ENCODE data around the gene PRKCSH. TPM values are rescaled to one million over a fixed set of nuclear protein-coding genes. Genes with fewer than 3 reads are reported as not detected.
A peak's percentile ranks its signal among the peaks of the same experiment; 100 is the strongest.

PRKCSH gene
- total RNA-seq, 1 experiment from 2014 or later = 410 TPM

DNA sequence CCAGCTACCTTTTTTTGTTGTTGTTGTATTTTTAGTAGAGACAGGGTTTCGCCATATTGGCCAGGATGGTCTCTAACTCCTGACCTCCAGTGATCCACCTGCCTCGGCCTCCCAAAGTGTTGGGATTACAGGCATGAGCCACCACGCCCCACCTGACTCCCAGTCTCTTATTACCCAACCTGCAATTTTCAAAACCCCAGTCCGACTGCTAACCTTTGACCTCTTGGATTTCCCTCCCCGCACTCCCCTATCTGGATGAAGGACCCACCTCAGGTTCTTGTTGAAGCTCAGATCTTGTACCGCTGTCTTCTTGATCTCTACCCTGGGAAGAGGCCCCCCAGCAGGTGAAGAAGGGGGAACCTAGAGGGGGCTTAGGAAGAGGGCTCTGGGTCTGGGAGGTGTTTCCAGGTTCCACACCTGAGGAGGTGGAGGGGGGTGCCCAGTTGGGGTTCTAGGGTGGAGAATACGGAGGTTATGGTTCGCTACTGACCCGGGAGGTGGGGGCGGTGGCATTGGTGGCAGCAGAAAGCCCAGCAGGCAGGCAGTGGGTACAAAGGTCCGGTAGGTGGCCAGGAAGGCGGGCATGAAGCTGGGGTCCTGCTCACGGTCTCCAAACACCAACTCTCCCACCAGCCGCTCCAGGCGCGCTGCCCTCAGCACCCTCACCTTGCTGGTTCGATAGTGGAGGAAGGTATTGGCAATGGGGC, 18.9 kb upstream of the PRKCSH start:
- Histone ChIP-seq H2AFZ (no peak overlapping the region), H4K20me1 (ENCODE audit: insufficient read depth) (no peaks in the 10 kb centered on the region), H3K27ac (no peak overlapping the region), H3K4me1 (replicated peaks; ENCODE audit: insufficient read depth) (peaks cover 12% of the 10 kb centered on the region; the same call in 1 of the 2 replicates), H3K27me3 (ENCODE audit: insufficient read depth, low read depth) (no peaks in the 10 kb centered on the region), H3F3A (ENCODE audit: insufficient read depth, low read depth) (peaks cover 48% of the 10 kb centered on the region), H3K9me3 (ENCODE audit: insufficient read depth, low read depth) (no peaks in the 10 kb centered on the region), H3K36me3 (ENCODE audit: low read depth) (peaks cover 15% of the 10 kb centered on the region), H3K9me2 (ENCODE audit: insufficient read depth) (no peaks in the 10 kb centered on the region), H3K4me3 (no peak overlapping the region), H3K4me2 (no peak overlapping the region), H3K79me2 (ENCODE audit: low read depth) (peaks cover 16% of the 10 kb centered on the region)
- DNase-seq = no peak
- ChIA-PET CTCF (interaction anchor here (0.6 kb wide), 1 partner anchor 15 kb away, joined by 8 read pairs; no protein-coding TSS in a partner anchor), POLR2A (ENCODE audit: unreplicated experiment) (no interaction called here)
- TF ChIP-seq EZH2 (IDR thresholded peaks at IDR 0.05; ENCODE audit: low read depth) = no peak
- TF ChIP-seq, protein P1, sequence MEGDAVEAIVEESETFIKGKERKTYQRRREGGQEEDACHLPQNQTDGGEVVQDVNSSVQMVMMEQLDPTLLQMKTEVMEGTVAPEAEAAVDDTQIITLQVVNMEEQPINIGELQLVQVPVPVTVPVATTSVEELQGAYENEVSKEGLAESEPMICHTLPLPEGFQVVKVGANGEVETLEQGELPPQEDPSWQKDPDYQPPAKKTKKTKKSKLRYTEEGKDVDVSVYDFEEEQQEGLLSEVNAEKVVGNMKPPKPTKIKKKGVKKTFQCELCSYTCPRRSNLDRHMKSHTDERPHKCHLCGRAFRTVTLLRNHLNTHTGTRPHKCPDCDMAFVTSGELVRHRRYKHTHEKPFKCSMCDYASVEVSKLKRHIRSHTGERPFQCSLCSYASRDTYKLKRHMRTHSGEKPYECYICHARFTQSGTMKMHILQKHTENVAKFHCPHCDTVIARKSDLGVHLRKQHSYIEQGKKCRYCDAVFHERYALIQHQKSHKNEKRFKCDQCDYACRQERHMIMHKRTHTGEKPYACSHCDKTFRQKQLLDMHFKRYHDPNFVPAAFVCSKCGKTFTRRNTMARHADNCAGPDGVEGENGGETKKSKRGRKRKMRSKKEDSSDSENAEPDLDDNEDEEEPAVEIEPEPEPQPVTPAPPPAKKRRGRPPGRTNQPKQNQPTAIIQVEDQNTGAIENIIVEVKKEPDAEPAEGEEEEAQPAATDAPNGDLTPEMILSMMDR (conservative IDR thresholded peaks at IDR 0.05) = no peak
- intact Hi-C loops (cut with micrococcal nuclease; ENCODE audit: unreplicated experiment) = no loop called here
- BruUV-seq (replicated peaks) = no TSS peak

DNA sequence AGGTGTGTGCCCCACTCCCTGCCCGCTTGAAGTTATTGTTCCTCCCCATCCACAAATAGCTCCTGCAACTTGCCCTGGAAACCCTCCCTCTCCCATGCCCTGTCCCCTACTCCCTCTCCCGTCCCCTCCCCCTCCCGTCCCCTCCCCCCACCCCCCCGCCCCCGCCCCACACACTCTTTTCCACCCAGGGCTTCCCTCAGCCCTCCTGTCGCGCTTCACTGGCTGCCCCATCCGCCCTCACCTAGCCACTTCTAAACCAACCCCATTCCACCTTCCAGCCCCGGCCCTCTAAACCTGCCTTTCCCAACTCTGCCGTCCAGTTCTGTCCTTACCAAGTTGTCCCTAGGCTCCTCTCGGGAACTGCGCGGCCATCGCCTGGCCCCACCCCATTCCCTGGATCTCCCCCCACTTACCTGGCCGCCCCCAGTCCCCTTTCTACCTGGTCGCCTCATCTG, 17.3 kb upstream of the PRKCSH start:
- Histone ChIP-seq H3K27ac (peak overlapping the region; percentile 53), H3K9me3 (ENCODE audit: insufficient read depth, low read depth) (no peaks in the 10 kb centered on the region), H3F3A (ENCODE audit: insufficient read depth, low read depth) (peaks cover 58% of the 10 kb centered on the region), H3K4me1 (replicated peaks; ENCODE audit: insufficient read depth) (peaks cover 21% of the 10 kb centered on the region), H4K20me1 (ENCODE audit: insufficient read depth) (no peaks in the 10 kb centered on the region), H3K4me2 (peak overlapping the region; percentile 75), H3K79me2 (ENCODE audit: low read depth) (peaks cover 16% of the 10 kb centered on the region), H3K27me3 (ENCODE audit: insufficient read depth, low read depth) (no peaks in the 10 kb centered on the region), H2AFZ (peak overlapping the region; percentile 91), H3K9me2 (ENCODE audit: insufficient read depth) (no peaks in the 10 kb centered on the region), H3K4me3 (peak overlapping the region; percentile 96), H3K36me3 (ENCODE audit: low read depth) (peaks cover 15% of the 10 kb centered on the region)
- intact Hi-C loops (cut with micrococcal nuclease; ENCODE audit: unreplicated experiment) = no loop called here
- POLR2A ChIA-PET (ENCODE audit: unreplicated experiment) = interaction anchor here (0.5 to 0.8 kb wide), 5 partner anchors 12 to 276 kb away, joined by 3 to 8 read pairs (median 6); partner anchors contain the start of gene ECSIT
- CTCF ChIA-PET = interaction anchor here (0.6 kb wide), 2 partner anchors 34 to 107 kb away, joined by 4 to 5 read pairs; partner anchors contain the start of gene EPOR
- no peak for TF ChIP-seq EZH2 (IDR thresholded peaks at IDR 0.05; ENCODE audit: low read depth)
- TF ChIP-seq, protein P1 (conservative IDR thresholded peaks at IDR 0.05) = no peak
- no TSS peak for BruUV-seq (replicated peaks)
- DNase-seq = no peak

DNA sequence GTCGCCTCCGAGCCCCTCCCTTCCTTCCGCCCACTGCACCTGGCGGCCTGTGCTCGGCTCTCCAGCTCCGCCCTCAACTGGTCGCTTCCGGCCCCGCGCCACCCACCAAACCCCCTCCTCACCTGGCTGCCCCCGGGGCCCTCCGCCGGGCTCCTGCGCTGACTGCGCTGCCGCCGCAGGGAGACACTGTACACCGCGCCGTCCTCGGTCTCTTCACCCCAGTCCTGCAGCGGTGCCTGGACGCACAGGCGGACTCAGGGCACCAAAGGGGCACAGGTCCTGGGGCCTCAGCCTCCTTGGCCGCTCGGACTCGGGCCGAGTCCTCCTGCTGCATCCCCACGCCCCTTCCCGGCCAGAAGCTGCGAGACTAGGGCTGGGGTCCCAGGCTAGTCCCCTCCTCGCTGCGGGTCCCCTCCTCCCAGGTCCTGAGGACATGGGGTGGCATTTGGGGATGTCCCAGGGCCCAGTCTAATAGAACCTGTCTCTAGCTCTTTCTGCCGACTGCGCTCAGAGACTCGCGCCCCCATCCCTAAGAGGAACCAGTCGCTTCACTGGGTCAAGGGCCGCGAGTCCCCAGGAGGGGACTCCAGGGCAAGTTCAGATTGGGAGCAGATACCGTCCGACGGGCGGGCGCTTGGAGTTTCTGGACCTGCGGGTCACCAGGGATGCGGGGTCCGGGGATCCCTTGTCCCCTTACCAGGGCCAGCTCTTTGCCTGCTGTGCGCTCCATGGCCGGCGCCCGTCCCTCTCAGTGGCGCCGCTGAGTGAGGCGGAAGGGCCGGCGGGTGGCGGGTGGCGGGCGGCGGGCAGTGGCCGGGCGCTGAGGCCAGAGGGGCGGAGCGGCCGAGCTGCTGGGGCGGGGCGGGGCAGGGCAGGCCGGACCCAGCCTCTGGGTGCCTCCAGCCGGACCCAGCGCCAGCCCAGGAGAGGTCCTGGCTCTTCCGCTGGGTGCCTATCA, 16.6 kb upstream of the PRKCSH start, which contains the start of gene RGL3:
Gene RGL3, minus strand, starts transcription at position 766 of the 958 bp plus-strand sequence. Its CDS starts 36 bp downstream, at position 730.
- peak within 1 kb of the TSS; percentile 53 for H3K27ac ChIP-seq
- ChIA-PET CTCF (interaction anchor here (0.6 to 1.6 kb wide), 6 partner anchors 35 to 482 kb away, joined by 4 to 27 read pairs (median 6); partner anchors contain the start of gene EPOR), POLR2A (ENCODE audit: unreplicated experiment) (interaction anchor here (0.5 to 0.8 kb wide), 7 partner anchors 12 to 277 kb away, joined by 3 to 20 read pairs (median 6); partner anchors contain the start of gene ECSIT)
- H3K27me3 ChIP-seq (ENCODE audit: insufficient read depth, low read depth) = no peaks in the 10 kb centered on the region
- peak within 1 kb of the TSS; percentile 96 for H3K4me3 ChIP-seq
- peaks cover 16% of the 10 kb centered on the region for H3K79me2 ChIP-seq (ENCODE audit: low read depth)
- H4K20me1 ChIP-seq (ENCODE audit: insufficient read depth) = no peaks in the 10 kb centered on the region
- peaks cover 23% of the 10 kb centered on the region for H3K4me1 ChIP-seq (replicated peaks; ENCODE audit: insufficient read depth)
- peak within 1 kb of the TSS; percentile 75 for H3K4me2 ChIP-seq
- DNase-seq = peak; percentile 56 to 70
- no peaks in the 10 kb centered on the region for H3K9me3 ChIP-seq (ENCODE audit: insufficient read depth, low read depth)
- H3F3A ChIP-seq (ENCODE audit: insufficient read depth, low read depth) = peaks cover 63% of the 10 kb centered on the region
- intact Hi-C loops (cut with micrococcal nuclease; ENCODE audit: unreplicated experiment) = no loop called here
- peak within 1 kb of the TSS; percentile 91 for H2AFZ ChIP-seq
- TSS peak; percentile 83 for BruUV-seq (replicated peaks)
- H3K9me2 ChIP-seq (ENCODE audit: insufficient read depth) = no peaks in the 10 kb centered on the region
- peaks cover 15% of the 10 kb centered on the region for H3K36me3 ChIP-seq (ENCODE audit: low read depth)
- TF ChIP-seq, protein P1 (conservative IDR thresholded peaks at IDR 0.05) = no peak; the same call in 1 of the 2 replicates
- TF ChIP-seq EZH2 (IDR thresholded peaks at IDR 0.05; ENCODE audit: low read depth) = no peak

Measured in PC-9 (cell line).